ENCODE data around the gene OPN1SW. TPM values are rescaled to one million over a fixed set of nuclear protein-coding genes. Genes with fewer than 3 reads are reported as not detected.

Gene OPN1SW
- total and polyA plus RNA-seq, 9 of the 15 experiments (the other 6 are each of a cell fraction or from before 2014, with no cell fraction given): 0.84 to 1.0 TPM; not detected in 7

DNA sequence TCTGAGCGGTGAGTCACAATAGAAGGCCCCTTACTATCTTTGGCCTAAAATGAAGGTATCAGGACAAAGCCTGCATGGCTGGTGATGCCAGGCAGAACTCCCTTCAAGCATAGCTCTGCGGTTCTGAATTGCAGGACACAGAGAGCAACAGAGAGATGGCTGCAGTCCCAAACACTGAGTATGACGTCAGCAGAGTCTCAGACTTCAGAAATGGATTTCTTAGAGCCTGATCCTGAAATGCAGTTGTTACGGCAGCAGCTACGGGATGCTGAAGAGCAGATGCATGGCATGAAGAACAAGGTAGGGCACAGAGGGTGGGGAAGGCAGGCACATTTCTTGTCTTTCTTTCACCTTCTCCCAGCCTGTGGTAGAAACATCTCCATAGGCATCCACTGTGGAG lies 29.6 kb upstream of the OPN1SW start:
- ChIA-PET CTCF (ENCODE audit: low intra/inter-chr PET ratio) (no interaction called here), POLR2A (interaction anchor here (0.6 to 3.4 kb wide), 6 partner anchors 7 to 39 kb away, joined by 3 to 14 read pairs (median 4); no protein-coding TSS in a partner anchor)
- Histone ChIP-seq H3K4me3 (no peak overlapping the region), H3K9me1 (ENCODE audit: control insufficient read depth, insufficient read depth, low read length) (no peaks in the 10 kb centered on the region), H3K27me3 (ENCODE audit: control insufficient read depth in 2 of 2, insufficient read depth in 2 of 2, low read length in 2 of 2) (no peaks in the 10 kb centered on the region), H3K27ac (ENCODE audit: extremely low read depth, low read depth, low read length) (no peak overlapping the region), H3K79me2 (ENCODE audit: control insufficient read depth, insufficient read depth, low read length) (no peaks in the 10 kb centered on the region), H3K9me3 (replicated peaks; ENCODE audit: control insufficient read depth, insufficient read depth, low read depth, low read length) (no peaks in the 10 kb centered on the region), H3K4me1 (replicated peaks in 1 of 2; ENCODE audit: control insufficient read depth in 2 of 2, insufficient read depth in 2 of 2, low read length in 2 of 2) (no peaks in the 10 kb centered on the region; a peak in 1 of 5 replicates), H4K20me1 (replicated peaks; ENCODE audit: control insufficient read depth, insufficient read depth, low read length) (no peaks in the 10 kb centered on the region), H3K4me2 (ENCODE audit: insufficient read depth, low read length) (no peak overlapping the region), H3K36me3 (ENCODE audit: control insufficient read depth, insufficient read depth, low read length) (peaks cover 75% of the 10 kb centered on the region), H2AFZ (ENCODE audit: low read depth, low read length) (no peak overlapping the region), H3K9ac (ENCODE audit: insufficient read depth in 1 of 2, low read depth in 2 of 2, low read length in 2 of 2) (no peak overlapping the region)
- FAIRE-seq (no peak), ATAC-seq (no peak), DNase-seq (ENCODE audit: extremely low read depth in 1 of 4, low spot score in 3 of 4) (no peak)
- TF ChIP-seq, protein P1, sequence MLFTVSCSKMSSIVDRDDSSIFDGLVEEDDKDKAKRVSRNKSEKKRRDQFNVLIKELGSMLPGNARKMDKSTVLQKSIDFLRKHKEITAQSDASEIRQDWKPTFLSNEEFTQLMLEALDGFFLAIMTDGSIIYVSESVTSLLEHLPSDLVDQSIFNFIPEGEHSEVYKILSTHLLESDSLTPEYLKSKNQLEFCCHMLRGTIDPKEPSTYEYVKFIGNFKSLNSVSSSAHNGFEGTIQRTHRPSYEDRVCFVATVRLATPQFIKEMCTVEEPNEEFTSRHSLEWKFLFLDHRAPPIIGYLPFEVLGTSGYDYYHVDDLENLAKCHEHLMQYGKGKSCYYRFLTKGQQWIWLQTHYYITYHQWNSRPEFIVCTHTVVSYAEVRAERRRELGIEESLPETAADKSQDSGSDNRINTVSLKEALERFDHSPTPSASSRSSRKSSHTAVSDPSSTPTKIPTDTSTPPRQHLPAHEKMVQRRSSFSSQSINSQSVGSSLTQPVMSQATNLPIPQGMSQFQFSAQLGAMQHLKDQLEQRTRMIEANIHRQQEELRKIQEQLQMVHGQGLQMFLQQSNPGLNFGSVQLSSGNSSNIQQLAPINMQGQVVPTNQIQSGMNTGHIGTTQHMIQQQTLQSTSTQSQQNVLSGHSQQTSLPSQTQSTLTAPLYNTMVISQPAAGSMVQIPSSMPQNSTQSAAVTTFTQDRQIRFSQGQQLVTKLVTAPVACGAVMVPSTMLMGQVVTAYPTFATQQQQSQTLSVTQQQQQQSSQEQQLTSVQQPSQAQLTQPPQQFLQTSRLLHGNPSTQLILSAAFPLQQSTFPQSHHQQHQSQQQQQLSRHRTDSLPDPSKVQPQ (CRISPR knock-in tag; IDR thresholded peaks at IDR 0.05; ENCODE audit: borderline replicate concordance): no peak
- TF ChIP-seq ATF7 (IDR thresholded peaks at IDR 0.05) (peak; percentile 22; the same call in 1 of the 2 replicates), TCF7L2 (IDR thresholded peaks at IDR 0.05; ENCODE audit: low read depth, low read length) (no peak), ZBTB8A (IDR thresholded peaks at IDR 0.05; ENCODE audit: partially characterized antibody) (no peak), PPARD (CRISPR knock-in tag; IDR thresholded peaks at IDR 0.05) (no peak)
- TF ChIP-seq, protein P2, sequence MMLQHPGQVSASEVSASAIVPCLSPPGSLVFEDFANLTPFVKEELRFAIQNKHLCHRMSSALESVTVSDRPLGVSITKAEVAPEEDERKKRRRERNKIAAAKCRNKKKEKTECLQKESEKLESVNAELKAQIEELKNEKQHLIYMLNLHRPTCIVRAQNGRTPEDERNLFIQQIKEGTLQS (IDR thresholded peaks at IDR 0.05): peak; percentile 43; the same call in 1 of the 2 replicates
- TF ChIP-seq, protein P2 (CRISPR knock-in tag; conservative IDR thresholded peaks at IDR 0.05): no peak
- WGBS (ENCODE audit: insufficient coverage, low coverage, missing lambda C conversion rate): 69% methylated on average over 5 of the region's 5 CpGs
- intact Hi-C loops (cut with micrococcal nuclease): no loop called here
- no TSS peak for BruUV-seq (replicated peaks)
- in situ Hi-C loops (cut with MboI): no loop called here

All from K562 (cell line).